Activated T-cell treated with anti-CD3 and anti-CD28 coated beads, Interleukin-2, amount 50 U/mL, for 4 hours (primary cell): ENCODE measurements around the gene LRRC3C. TPM values are rescaled to one million over a fixed set of nuclear protein-coding genes. Genes with fewer than 3 reads are reported as not detected.
"Not testable (repeated sequence)": the region's sequence is repeated elsewhere in the genome, so short reads cannot be mapped to it uniquely, and the experiment has no call there.

ENCODE experiments used
- ATAC-seq, 2 donors: fragments of 200-7000 bp; cut with Tn5 transposase; one replicate each; pipeline ENCODE4 v1.10.0; 2021
- DNase-seq: peaks from one replicate; pipeline ENCODE4 v3.0.0-alpha.2; 2020
- H3K27me3 Mint-ChIP-seq: one replicate; pipeline ENCODE4 v1.8.0; 2021; ENCODE audit warnings: low read depth, mixed read lengths
- H3K36me3 Mint-ChIP-seq: one replicate; pipeline ENCODE4 v1.8.0; 2022; ENCODE audit warnings: mixed read lengths; ENCODE audit not compliant: insufficient read depth
- H3K4me1 Mint-ChIP-seq: one replicate; pipeline ENCODE4 v1.8.0; 2021; ENCODE audit warnings: low read depth, mixed read lengths
- H3K4me3 Mint-ChIP-seq: one replicate; pipeline ENCODE4 v1.8.0; 2021; ENCODE audit warnings: mild to moderate bottlenecking, moderate library complexity, mixed read lengths
- H3K9me3 Mint-ChIP-seq: one replicate; pipeline ENCODE4 v1.8.0; 2021; ENCODE audit warnings: mixed read lengths
- total RNA-seq, 3 donors: library from RNA; stranded (reverse); gene quantifications; one replicate each; pipeline ENCODE4 v1.2.1, GENCODE V29; 2021

LRRC3C gene, protein sequence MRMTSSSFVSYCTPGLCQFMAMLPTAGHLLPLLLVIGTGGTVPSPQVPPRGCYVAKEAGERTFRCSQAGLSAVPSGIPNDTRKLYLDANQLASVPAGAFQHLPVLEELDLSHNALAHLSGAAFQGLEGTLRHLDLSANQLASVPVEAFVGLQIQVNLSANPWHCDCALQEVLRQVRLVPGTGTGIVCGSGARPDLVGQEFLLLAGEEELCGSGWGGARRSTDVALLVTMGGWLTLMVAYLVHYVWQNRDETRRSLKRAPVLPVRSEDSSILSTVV
- total RNA-seq, result not detected

DNA sequence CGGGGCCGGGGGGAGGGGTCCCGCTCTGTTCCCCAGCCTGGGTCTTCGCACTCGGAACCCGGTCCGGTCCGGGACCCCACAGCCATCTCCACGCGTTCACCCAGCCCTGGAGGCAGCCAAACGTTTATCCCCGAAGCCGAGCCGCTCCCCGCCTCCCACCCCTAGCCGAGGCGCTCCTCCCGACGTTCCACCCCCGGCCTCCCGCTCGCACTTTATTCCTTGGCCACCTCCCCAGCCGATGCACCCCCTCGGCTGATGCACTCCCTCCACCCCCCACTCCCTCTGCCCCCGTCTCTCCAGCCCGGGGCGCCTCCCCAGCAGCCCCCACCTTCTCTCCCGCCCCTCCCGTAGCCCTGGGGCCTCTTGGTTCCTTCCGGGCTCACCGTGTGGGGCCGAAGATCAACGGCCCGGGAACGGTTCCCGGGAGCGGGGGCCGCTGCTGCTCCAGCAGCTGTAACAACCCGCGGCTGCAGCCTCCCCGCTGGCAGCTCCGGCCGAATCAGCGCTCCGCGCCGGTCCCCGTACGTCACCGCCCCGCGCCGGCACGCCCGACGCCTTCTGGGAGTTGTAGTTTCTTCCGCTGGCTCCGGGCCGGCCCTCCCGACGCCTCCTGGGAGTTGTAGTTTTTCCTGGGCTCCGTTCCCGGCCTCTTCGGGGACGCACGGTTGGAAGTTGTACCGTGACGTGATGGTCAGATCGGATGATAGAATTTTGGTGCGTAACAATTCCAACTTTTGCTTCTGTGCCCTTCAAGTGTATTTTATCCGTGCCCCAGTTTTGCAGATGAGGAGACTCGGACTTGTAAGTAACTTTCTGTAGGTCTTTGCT lies at the start of gene LRRC3C, which contains the start of gene ORMDL3:
Gene LRRC3C (plus strand): TSS at position 632 of the 828 bp plus-strand sequence. CDS start 13,792 bp downstream, outside the sequence.
Gene ORMDL3 (minus strand): TSS at position 501 of the 828 bp plus-strand sequence. CDS start 3,398 bp downstream, outside the sequence.
- Mint-ChIP-seq H3K36me3 (peaks cover 8% of the 10 kb centered on the region), H3K27me3 (no peaks in the 10 kb centered on the region), H3K4me1 (peaks cover 53% of the 10 kb centered on the region), H3K9me3 (no peaks in the 10 kb centered on the region), H3K4me3 (peak within 1 kb of the TSS; percentile 90)
- DNase-seq (peak; percentile 89), ATAC-seq (peak; percentile 86 to 90)

DNA sequence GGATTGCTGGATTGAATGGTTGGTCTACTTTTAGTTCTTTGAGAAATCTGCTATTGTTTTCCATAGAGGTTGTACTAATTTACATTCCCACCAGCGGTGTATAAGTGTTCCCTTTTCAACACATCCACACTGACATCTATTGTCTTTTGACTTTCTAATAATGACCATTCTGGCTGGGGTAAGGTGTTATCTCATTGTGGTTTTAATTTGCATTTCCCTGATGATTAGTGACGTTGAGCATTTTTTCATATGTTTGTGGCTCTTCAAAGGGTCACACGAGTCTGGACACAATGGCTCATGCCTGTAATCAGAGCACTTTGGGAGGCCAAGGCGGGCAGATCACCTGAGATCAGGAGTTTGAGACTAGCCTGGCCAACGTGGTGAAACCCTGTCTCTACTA lies 41.4 kb upstream of the LRRC3C start:
- not testable (repeated sequence) for H3K9me3 Mint-ChIP-seq, H3K4me1 Mint-ChIP-seq, H3K4me3 Mint-ChIP-seq, ATAC-seq, DNase-seq, H3K27me3 Mint-ChIP-seq, H3K36me3 Mint-ChIP-seq

DNA sequence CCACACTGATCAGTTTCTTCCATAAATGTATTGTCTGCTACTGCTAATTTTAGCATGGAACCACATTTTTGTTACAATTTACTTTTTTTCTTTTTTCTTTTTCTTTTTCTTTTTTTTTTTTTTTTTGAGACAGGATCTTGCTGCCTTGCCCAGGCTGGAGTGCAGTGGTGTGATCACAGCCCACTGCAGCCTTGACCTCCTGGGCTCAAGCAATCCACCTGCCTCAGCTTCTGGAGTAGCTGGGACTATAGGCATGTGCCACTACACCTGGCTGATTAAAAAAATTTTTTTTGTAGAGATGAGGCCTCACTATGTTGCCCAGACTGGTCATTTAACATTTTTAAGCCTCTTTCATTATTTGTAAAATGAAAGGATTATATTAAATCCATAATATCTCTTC lies 40.5 kb upstream of the LRRC3C start:
- Mint-ChIP-seq H3K4me3 (no peak overlapping the region), H3K27me3 (peaks cover 12% of the 10 kb centered on the region), H3K36me3 (no peaks in the 10 kb centered on the region), H3K9me3 (no peaks in the 10 kb centered on the region), H3K4me1 (no peaks in the 10 kb centered on the region)
- DNase-seq (no peak), ATAC-seq (no peak)

DNA sequence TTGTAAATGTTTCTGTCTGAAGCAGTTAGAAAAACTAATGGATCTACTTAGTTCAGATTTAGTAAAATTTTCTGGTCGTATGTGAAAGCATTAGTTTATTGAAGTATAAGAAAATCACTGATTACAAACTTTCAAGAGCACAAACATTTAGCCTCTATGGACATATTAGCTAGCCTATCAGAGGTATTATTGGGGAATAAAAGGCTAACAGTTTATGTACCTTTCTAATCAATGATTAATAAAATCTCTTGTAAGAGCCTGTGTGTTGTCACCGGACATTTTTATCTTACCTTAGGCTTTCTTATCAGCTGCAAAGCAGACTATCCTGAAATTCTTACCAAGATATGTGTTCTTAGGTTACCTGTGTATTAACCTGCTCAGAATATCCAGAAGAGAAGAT lies 38.3 kb upstream of the LRRC3C start:
- DNase-seq (no peak), ATAC-seq (no peak)
- no peaks in the 10 kb centered on the region for H3K9me3 Mint-ChIP-seq
- H3K4me1 Mint-ChIP-seq, result no peaks in the 10 kb centered on the region
- no peaks in the 10 kb centered on the region for H3K36me3 Mint-ChIP-seq
- peaks cover 12% of the 10 kb centered on the region for H3K27me3 Mint-ChIP-seq
- no peak overlapping the region for H3K4me3 Mint-ChIP-seq

DNA sequence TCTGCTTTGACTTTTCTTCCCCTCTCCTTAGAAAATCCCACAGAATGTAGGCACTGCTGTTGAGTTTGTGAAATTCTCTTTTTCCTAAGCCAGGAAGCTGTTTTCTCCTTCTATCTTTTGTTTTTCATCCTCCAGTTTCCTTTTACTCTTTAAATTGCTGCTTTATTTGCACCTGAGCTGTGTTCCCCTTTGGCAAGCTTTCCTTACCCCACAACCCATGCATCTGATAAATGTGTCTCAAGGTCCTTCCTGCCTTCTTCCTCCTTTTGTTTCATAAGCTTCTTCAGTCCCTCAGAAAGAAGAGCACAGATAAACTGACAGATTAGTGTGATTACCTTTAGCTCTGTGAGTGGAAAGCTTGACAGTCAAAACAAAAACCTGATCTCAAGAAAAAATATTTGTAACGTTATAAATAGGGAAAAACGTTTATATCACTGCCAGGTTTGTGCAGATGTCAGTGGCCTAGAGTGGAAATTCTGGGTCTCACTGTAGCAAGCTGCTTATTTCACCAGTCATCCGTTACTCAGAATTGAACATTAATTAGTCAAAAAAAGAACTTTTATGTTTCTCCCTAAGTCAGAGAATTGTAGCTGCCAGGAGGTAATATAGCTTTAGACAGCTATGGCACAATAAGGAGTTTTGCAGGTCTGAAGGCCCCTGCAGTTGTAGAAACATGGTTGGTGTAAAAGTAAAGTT lies 32.7 kb upstream of the LRRC3C start:
- DNase-seq (no peak), ATAC-seq (peak in 1 of 2 donors; percentile 41)
- Mint-ChIP-seq H3K4me1 (peaks cover 7% of the 10 kb centered on the region), H3K9me3 (no peaks in the 10 kb centered on the region), H3K27me3 (peaks cover 2% of the 10 kb centered on the region), H3K4me3 (no peak overlapping the region), H3K36me3 (no peaks in the 10 kb centered on the region)

DNA sequence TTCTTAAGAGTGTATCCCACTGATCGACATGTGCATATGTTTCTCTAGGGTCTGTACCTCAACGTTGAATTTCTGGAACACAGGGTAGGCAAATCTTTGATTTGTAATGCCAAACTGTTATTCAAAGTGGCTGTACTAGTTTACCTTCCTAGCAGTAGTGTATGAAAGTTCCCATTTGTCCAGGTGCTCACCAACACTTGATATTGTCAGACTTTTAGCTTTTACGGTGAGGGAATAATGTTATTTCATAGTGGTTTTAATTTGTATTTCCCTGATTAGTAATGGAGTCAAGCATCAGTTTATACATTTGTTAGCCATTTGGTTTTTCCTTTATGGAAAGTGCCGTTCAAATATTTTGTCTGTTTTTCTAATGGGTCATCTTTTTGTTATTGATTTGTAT lies 29.4 kb upstream of the LRRC3C start:
- H3K36me3 Mint-ChIP-seq, result no peaks in the 10 kb centered on the region
- H3K4me1 Mint-ChIP-seq, result peaks cover 10% of the 10 kb centered on the region
- ATAC-seq (no peak), DNase-seq (no peak)
- H3K9me3 Mint-ChIP-seq, result no peaks in the 10 kb centered on the region
- H3K27me3 Mint-ChIP-seq, result no peaks in the 10 kb centered on the region
- H3K4me3 Mint-ChIP-seq, result no peak overlapping the region

DNA sequence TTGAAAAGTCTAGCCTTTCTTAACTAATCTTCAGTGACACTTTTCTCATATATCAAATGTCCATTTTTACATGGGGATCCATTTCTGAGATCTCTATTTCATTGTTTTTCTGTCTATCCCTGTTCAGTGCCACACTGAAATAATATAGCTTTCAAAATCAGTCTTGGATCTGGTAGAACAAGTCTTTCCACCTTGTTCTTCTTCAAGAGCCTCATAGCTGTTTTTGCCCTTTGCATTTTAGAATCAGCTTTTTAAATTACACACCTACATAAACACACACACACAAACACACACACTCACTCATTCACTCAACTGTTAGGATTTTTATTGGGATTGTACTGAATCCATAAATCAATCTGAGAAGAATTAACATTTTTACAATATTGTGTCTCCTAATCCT lies 28.3 kb upstream of the LRRC3C start:
- ATAC-seq, result no peak
- no peaks in the 10 kb centered on the region for H3K9me3 Mint-ChIP-seq

DNA sequence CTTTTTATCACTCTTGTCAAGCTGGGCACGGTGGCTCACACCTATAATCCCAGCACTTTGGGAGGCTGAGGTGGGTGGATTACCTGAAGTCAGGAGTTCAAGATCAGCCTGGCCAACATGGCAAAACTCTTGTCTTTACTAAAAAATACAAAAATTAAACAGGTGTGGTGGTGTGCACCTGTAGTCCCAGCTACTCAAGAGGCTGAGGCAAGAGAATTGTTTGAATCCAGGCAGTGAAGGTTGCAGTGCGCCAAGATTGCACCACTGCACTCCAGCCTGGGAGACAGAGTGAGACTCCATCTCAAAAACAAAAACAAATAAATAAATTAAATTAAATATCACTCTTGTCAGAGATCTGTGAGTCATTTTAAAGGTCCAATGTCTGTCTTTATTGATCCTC lies 25.5 kb upstream of the LRRC3C start:
- not testable (repeated sequence) for H3K4me3 Mint-ChIP-seq, DNase-seq, H3K9me3 Mint-ChIP-seq, H3K27me3 Mint-ChIP-seq, ATAC-seq
- H3K36me3 Mint-ChIP-seq, result peaks cover 22% of the 10 kb centered on the region
- peaks cover 17% of the 10 kb centered on the region for H3K4me1 Mint-ChIP-seq

More for the DNA sequence above, 28.3 kb upstream of the LRRC3C start:
- peaks cover 3% of the 10 kb centered on the region for H3K36me3 Mint-ChIP-seq
- no peak for DNase-seq
- no peaks in the 10 kb centered on the region for H3K27me3 Mint-ChIP-seq
- H3K4me3 Mint-ChIP-seq, result no peak overlapping the region
- H3K4me1 Mint-ChIP-seq, result peaks cover 18% of the 10 kb centered on the region

DNA sequence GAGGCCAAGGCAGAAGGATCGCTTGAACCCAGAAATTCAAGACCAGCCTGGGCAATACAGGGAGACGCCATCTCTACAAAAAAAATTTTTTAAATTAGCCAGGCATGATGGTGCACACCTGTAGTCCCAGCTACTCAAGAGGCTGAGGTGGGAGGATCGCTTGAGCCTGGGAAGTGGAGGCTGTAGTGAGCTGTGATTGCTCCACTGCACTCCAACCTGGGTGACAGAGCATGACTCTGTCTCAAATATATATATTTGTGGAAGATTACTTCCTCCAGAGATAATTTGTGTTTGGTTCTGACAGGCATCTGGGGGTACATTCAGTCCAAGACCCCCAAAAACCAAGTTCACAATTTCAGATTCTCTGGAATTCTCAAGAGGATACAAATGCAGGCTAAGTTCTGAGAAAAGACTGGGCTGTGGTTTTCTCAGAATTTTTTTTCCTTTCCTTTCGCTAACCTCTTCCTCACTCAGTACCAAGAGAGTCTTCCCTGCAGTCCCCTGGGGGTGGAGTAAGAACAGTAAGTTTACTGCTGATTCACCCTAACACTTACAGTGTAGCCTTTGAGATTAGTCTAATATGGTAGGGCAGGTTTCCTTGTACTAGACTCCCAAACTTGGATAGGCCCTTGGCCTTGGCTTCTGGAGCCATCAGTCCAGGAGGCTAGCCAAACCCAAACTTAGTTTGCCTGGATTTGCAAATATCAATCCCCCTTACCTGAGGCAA lies 24.2 kb upstream of the LRRC3C start:
- Mint-ChIP-seq H3K9me3 (no peaks in the 10 kb centered on the region), H3K4me1 (peaks cover 17% of the 10 kb centered on the region), H3K27me3 (no peaks in the 10 kb centered on the region), H3K4me3 (no peak overlapping the region), H3K36me3 (peaks cover 22% of the 10 kb centered on the region)
- DNase-seq (no peak), ATAC-seq (peak; percentile 74 to 84)

DNA sequence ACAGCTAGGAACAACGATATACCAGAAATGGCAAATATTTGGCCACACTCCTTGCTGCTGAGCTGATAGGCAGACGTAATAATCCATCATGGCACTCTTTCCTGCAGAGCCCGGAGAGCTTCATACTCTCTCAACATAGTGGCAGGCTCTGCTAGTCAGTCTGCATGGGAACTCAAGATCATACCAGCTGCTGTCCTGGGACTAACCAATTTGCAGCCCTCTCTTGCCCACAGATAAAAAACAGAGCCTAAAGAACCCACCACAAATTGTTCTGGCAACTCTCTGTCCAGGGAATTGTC lies 22.6 kb upstream of the LRRC3C start:
- DNase-seq (no peak), ATAC-seq (no peak)
- Mint-ChIP-seq H3K9me3 (no peaks in the 10 kb centered on the region), H3K27me3 (no peaks in the 10 kb centered on the region), H3K4me1 (peaks cover 17% of the 10 kb centered on the region), H3K4me3 (no peak overlapping the region), H3K36me3 (peaks cover 29% of the 10 kb centered on the region)

DNA sequence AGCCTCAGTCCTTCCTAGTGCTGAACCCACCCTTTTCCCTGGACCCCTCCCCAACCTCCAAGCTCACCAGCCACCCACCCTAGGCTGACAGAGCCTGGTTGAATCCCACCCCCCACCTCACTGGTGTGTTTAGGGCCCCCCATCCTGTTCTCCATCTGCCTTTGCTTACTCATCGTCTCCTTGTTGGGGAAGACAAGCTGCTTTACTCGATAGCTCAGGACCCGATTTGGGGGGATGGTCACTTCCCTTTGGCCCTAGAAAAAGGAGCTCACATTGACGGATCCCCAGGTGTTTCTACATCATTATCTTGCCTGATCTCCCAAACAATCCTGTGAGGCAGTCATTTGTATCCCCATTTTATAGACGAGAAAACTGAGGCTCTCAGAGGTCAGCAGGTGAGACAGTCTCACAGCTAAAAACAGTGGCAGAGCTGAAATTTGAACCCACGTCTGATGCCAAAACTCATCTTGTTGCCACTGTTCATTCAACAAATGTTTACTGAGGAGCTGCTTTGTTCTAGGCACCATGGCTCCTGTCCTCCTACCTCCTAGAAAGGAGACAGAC lies 18.7 kb upstream of the LRRC3C start:
- Mint-ChIP-seq H3K36me3 (peaks cover 35% of the 10 kb centered on the region), H3K27me3 (no peaks in the 10 kb centered on the region), H3K4me1 (peaks cover 6% of the 10 kb centered on the region), H3K9me3 (no peaks in the 10 kb centered on the region), H3K4me3 (no peak overlapping the region)
- DNase-seq, result no peak
- no peak for ATAC-seq

DNA sequence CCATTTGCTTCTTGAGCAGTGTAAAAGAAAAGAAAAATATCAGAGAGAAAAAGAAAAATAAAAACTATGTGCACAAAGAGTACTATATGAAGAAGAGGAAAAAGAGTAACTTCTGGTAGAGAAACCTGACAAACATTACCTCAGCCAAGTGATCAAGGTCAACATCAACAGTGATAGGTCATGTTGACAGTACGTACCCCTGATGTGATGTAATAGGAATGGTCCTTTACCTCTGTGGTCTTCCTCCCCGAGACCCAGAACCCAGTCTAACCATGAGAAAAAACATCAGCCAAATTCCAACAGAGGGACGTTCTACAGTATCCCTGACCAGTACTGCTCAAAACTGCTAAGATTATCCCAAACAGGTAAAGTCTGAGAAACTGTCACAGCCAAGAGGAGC lies 13.5 kb upstream of the LRRC3C start:
- H3K4me3 Mint-ChIP-seq, result no peak overlapping the region
- H3K4me1 Mint-ChIP-seq, result peaks cover 23% of the 10 kb centered on the region
- DNase-seq (no peak), ATAC-seq (no peak)
- H3K27me3 Mint-ChIP-seq, result no peaks in the 10 kb centered on the region
- H3K9me3 Mint-ChIP-seq, result no peaks in the 10 kb centered on the region
- H3K36me3 Mint-ChIP-seq, result peaks cover 34% of the 10 kb centered on the region

DNA sequence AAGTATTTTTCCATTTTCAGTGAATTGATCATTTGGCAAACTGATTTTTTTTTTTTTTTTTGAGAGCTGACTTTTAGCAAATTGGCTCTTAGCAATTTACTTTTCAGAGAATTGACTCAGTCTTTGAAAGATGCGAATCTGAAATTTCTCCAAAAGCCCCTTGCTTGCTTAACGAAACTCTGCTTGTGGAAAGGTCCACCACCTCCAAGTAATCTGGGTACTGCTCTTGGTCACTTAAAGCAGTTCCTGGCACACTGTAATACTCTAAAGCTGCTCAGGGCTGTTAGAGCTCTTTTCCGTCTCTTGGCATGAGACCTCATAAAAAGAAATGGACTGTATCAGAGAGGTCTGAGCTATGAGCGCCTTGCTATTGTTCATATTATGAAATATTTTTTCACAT lies 12.0 kb upstream of the LRRC3C start:
- H3K4me3 Mint-ChIP-seq, result no peak overlapping the region
- DNase-seq (no peak), ATAC-seq (no peak)
- H3K4me1 Mint-ChIP-seq, result peaks cover 31% of the 10 kb centered on the region
- H3K27me3 Mint-ChIP-seq, result no peaks in the 10 kb centered on the region
- no peaks in the 10 kb centered on the region for H3K9me3 Mint-ChIP-seq
- H3K36me3 Mint-ChIP-seq, result peaks cover 32% of the 10 kb centered on the region

DNA sequence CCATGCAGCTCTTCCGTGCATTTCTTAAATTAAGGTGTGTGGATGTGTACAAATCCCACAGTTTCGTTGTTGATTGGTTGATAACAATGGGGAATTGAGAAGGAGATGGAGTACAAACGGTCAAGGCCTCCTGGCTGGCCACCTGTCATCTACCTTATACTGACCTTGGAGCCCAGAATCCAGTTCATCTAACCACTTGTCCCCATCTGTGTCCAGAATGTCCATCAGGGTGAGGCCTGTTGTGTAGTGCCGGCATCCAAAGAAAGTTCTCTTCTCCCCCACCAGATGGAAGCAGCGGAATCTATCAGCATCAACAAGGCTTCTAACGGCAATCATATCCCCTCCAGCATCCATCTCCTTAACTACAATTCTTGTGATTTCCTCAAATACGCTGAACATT lies 10.6 kb upstream of the LRRC3C start:
- H3K4me1 Mint-ChIP-seq, result peaks cover 45% of the 10 kb centered on the region
- DNase-seq (no peak), ATAC-seq (no peak)
- no peak overlapping the region for H3K4me3 Mint-ChIP-seq
- H3K36me3 Mint-ChIP-seq, result peaks cover 33% of the 10 kb centered on the region
- no peaks in the 10 kb centered on the region for H3K9me3 Mint-ChIP-seq
- no peaks in the 10 kb centered on the region for H3K27me3 Mint-ChIP-seq
